Measurements from ENCODE around the gene DNAL4.

DNA sequence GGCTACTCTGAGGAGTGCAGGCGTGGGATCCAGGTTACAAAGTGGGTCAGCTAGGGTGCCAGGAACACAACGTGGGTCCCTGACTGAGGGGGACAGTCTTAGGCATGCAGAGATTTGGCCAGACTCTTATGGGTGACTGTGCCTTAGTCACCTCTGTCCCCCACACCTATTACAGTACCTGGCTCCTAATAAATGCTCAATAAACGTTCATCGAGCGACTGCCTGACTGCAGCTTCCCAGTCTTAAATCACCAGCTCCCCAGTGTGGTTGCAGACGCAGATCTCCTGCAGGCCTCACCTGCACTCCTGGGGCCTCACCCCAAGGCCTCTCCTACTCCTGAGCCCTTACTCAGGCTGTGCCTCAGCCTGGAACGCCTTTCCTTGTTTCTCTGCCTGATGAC, 34.9 kb downstream of the DNAL4 start:
- TF ChIP-seq POLR2A (IDR thresholded peaks at IDR 0.05; ENCODE audit: low read length) (no peak), GATA1 (IDR thresholded peaks at IDR 0.05; ENCODE audit: low read depth, low read length) (no peak)
